ENCODE measurements around the gene SMG1.

- TF ChIP-seq, protein P1, sequence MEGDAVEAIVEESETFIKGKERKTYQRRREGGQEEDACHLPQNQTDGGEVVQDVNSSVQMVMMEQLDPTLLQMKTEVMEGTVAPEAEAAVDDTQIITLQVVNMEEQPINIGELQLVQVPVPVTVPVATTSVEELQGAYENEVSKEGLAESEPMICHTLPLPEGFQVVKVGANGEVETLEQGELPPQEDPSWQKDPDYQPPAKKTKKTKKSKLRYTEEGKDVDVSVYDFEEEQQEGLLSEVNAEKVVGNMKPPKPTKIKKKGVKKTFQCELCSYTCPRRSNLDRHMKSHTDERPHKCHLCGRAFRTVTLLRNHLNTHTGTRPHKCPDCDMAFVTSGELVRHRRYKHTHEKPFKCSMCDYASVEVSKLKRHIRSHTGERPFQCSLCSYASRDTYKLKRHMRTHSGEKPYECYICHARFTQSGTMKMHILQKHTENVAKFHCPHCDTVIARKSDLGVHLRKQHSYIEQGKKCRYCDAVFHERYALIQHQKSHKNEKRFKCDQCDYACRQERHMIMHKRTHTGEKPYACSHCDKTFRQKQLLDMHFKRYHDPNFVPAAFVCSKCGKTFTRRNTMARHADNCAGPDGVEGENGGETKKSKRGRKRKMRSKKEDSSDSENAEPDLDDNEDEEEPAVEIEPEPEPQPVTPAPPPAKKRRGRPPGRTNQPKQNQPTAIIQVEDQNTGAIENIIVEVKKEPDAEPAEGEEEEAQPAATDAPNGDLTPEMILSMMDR (IDR thresholded peaks at IDR 0.05 in 4 of 5, conservative IDR thresholded peaks at IDR 0.05 in 1 of 5), result no peak
- TF ChIP-seq POLR2A (IDR thresholded peaks at IDR 0.05), result no peak
Measured at GRCh38 chr16:18789515-18789849, 136.7 kb downstream of the SMG1 start.
